HG03565 (cell line): ENCODE results near the gene NPAS2.

ENCODE experiments used
- ATAC-seq: cut with Tn5 transposase; IDR thresholded peaks from one replicate; pipeline ENCODE4 v1.9.1; 2021; ENCODE audit warnings: mild to moderate bottlenecking, moderate library complexity; ENCODE audit not compliant: unreplicated experiment

NPAS2 gene

DNA sequence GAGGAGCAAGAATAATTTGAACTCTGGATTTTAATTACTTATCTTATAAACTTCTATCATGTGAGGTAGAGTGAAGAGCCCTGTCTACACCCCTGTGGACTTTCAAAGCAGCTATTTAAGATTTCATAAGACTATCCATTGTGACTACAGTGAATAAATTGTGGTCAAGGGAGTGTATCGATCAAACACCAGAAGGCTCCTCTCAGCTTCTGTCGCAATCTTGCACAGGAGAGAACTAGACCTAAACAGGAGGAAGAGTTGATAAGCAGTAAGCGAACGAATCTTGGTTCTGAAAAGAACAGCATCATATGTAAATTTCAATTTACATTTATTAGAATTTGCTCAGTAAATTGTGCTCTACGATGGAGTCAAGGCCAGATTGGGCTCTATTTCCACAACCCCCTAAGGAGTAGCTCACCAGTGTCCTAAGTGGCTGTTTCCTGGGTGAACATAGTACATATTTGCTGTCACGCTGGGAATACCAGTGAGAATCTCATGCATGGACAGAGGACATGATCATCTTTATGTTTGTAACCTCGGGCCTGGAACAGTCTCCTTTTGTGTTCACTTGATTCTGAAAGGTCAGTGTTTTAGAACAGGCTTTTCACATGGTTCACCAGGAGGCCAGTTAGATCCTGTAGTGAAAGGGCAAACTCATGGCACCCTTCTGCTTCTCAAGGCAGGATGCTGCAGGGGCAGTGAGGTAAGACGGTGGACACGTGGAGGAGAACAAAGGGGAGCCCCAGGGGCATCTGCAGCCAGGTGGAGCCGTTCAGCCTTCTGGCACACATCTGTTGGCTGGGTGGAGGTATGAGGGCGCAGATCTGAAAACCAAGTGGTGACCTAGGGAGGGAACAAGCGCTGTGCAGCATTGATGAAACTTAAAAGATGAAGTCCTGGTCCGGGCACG lies 33.3 kb downstream of the NPAS2 start:
- ATAC-seq, result no peak

DNA sequence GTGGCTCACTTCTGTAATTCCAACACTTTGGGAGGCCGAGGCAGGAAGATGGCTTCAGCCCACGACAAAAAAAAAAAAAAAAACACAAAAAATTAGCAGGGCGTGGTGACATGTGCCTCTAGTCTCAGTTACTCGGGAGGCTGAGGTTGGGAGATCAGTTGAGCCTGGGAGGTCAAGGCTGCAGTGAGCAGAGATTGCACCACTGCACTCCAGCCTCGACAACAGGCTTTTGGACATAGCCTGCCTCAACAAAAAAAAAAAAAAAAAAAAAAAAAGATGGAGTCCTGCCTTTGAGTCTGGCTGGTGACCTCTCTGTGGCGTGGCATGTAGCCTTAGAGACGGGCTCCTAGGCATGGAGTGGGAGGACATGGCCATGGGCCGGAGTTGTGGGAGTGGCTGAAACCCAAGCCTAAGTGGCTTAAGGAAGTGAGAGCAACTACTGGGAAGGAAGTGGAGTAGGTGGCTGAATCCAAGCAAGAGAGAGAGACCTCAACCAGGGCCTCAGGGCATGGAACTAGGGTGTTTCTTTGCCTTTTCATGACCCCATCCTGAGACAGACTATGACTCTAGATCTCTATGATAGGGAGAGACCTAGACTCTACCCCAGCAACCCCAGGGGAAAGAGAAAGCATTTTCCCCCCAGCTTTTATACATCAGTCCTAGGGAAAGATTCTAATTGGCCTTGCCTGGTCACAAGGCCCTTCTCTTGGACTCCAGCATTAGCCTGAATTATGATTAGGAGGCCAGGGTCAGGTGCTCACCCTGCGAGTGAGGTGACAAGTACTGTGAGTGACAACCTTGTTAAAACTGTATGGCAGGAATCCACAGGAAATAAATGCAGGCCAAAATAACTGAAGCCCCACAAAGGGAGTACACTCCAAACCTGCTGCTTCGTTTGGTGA lies 34.2 kb downstream of the NPAS2 start:
- ATAC-seq, result no peak

DNA sequence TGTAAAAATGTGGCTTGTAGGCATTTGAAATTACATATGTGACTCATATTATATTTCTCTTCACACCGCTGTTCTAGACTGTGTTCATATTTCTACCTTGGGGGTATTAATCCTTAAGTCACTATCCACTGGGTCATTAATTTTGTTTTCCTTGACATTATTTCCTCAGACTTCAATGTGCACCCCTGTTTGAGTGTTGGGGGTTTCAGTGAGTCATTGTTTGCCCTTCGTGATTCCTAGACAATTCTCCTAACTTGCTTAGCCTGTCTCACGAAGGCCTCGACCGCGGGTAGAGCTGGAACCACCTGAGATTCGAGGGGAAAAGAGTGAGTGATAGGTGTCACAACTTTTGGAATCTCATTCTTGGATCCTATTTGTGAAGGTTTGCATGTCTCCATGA lies 35.1 kb downstream of the NPAS2 start:
- ATAC-seq, result no peak

DNA sequence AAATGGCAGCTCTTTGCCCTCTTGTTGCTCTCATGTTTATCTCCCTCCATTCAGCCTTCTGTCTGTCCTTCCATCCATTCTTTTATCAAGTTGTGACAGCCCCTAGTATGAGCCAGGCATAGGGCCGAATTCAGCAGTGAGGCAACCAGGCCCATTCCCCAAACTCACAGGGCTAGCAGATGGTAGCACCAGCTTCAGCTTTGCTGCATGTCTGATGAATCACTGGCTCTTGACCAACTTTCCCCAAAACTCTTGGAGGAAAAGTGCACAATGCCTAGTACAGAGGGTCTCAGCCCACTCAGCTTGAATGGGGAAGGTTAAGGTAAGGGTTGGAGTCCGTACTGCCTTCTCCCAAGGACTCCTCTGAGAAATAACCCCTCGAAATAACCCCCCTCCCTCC lies 35.7 kb downstream of the NPAS2 start:
- no peak for ATAC-seq

DNA sequence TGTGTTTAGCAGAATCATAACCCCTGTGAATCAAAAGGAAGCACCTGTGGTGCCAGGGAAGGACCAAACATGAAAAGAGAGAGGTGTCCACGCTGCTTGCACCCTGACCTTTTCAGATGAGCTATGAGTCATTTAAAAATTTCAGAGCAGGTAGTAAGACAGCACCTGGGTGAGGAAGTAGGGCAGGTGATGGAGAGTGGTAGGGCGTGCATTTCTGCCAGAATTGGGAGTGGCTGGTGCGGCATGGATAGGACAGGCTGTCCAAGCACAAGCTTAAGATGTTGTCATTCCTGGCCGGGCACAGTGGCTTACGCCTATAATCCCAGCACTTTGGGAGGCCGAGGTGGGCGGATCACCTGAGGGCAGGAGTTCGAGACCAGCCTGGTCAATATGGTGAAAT lies 36.8 kb downstream of the NPAS2 start:
- no peak for ATAC-seq

DNA sequence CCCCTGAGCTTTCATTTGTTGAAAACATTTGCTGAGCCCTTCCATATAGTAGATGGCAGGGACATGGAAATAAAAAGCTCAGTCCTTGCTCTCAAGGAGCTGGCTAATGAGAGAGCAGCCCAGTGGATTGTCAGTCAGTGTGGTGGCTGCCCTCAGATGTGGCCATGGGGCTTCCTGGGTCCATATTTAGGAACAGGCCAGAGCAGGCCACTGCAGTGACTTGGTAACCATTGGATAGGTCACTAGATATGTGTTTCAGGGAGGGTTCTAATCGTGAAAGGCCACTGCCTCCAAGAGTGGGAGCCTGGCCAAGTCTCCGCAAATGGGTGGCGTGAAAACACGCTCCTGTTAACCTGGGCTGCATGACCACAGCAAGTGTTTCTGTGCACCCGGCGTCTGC lies 37.4 kb downstream of the NPAS2 start:
- no peak for ATAC-seq

DNA sequence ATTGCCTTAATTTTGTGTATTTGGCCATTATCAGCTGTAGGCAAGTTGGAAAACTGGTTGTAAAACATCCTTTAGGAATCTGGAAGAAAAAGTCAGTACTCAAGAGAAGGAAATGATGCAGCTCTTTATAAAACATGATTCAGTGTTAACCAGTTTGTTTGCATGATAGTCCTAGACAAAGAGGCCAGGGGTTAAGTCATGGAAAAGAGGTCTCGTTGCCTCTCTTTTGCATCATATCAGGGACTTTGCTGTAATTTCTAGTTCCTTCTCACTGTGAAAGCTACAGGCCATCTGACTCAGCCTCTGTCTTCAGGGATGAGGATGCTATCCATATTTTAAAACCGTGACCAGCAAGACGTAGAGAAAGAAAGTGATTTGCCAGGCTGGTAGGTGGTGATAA lies 38.0 kb downstream of the NPAS2 start:
- no peak for ATAC-seq

DNA sequence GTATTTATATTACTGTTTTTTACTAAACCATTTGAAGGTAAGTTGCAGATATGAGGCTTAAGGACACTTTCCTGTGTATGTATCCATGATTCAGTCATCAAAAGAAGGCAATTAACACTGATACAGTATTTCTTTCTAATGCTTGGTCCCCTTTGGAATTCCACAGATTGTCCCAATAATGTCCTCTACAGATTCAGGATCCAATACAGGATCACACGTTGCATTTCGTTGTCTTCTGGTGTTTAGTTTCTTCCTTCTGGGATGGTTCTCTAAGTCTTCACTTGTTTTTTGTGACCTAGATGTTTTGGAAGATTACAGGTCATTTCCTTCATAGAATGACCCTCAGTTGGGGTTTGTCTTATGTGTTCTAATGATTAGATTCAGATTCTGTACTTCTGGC lies 40.0 kb downstream of the NPAS2 start:
- no peak for ATAC-seq

DNA sequence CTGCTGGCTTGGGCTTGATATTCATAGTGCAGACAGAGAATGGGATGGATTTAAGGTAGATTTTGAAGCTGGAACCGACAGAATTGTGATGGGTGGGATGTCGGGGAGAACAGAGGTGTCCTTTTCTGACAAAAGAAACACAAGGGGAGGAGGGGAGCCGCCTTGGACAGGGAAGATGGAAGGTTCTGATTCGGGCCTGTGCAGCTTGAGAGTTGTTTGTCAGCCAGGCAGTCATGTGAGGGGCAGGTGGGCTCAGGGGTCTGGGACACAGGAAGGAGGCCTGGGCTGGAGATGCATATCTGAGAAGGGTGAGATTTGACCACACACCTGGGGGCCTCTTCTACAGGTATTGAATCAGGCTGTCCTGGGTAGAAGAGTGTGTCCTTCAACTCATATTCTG lies 41.4 kb downstream of the NPAS2 start:
- ATAC-seq, result no peak

DNA sequence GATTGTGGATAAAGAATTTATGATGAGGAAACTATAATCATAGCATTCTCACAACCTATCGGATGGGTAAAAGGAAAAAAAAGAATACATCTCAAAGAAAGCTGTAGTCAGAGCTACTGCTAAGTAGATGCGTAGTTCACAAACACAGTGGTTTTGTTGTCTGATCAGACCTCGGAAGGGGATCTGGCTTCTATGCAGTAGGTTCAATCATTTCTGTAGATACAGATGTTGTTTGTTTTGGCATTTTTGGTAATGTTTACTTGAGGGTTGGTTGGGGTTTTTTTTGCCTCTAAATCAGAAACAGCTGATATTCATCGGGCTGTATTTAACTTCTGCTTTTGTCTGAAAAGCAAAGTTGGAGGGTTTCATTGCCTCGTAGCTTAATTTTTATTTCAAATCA lies 42.1 kb downstream of the NPAS2 start:
- no peak for ATAC-seq

DNA sequence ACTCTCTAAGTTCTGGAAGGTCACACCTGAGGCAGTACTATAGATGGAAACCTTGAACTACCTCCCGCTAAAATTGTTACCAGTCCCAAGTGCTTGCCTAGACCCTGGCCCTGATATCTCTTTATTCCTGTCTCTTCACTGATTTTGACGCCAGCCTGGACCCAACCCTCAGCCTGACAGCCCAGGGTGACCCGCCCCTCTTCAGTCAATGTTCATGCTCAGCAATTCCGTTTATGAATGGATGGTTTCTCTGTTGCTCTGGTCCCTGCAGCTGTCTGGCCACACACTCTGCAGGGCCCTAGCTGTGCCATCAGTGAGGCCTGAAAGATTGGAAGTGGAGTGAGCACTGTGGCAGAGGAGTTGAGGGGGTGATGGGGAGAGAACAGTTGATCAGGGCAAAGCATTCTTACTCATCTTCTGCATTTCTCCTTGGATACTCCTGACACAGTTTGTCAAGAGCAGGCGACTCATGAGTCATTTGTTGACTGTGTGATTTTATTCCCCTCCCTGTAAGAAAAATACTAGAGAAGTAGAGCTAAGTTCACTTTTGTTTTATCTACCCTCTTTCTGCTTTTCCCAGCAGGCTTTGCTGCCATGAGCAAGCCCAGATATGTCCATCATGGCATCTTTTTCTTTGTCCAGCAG lies 46.0 kb downstream of the NPAS2 start:
- no peak for ATAC-seq

DNA sequence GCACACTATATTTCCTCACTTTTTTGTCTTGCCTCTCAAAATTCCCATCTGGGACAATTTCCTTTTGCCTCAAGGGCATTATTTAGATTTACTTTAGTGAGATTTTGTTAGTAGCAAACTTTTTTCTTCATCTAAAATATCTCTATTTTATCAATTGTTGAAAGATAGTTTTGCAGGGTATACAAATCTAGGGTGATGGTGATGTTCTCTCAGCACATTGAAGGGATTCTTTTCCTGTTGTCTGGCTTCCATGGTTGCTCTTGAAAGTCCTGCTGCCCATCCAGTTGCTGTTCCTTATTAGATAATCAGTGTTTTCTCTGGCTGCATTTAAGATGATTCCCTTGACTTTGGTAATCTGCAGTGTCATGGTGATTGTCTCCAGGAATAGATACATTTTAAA lies 48.1 kb downstream of the NPAS2 start:
- no peak for ATAC-seq

DNA sequence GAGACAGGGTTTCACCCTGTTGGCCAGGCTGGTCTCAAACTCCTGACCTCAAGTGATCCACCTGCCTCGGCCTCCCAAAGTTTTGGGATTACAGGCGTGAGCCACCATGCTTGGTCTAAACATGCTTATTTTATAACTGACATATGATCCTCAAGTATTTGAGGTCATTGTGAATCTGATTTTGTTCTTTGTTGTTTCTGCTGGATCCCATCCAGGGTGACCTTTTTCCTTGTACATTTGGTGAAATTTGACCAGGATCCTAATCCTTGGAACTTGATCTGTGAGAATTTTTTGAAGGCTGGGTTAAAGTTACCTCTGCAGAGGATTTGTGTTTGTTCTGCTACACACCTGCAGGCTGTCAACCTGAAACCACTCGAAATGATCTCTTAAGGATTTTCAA lies 49.2 kb downstream of the NPAS2 start:
- ATAC-seq, result no peak

DNA sequence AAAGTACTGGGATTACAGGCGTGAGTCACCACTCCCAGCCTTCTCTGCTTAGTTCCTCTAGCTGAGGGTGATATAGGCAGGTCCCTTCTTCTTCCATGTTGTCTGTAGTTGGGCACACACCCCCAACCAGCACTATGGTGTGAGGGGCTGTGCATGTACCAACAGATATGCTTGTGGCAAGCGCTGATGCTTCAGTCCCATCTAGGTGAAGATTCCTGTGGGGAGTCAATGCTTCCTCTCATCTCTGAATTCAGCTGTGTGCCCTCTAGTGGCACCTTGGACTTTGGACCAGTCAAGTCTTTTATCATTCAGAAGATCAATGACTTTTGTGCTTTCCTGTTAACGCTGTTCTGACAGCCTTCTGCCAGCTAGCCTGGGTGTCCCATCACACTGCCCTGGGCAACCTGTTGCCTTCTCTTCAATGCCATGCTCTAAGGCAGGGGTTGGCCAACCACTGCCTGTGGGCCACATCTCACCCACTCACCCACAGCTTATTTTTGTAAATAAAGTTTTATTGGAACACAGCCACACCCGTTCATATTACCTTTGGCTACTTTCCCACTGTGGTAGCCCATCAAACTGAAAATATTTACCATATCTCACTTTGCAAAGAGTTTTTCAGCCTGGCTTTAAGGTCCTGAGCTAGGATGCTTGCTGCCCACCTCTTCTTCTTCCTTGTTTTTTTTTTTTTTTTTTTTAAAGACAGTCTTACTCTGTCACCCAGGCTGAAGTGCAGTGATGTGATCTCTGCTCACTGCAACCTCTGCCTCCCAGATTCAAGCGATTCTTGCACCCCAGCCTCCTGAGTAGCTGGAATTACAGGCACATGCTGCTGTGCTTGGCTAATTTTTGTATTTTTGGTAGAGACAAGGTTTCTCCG lies 51.0 kb downstream of the NPAS2 start:
- ATAC-seq, result no peak

DNA sequence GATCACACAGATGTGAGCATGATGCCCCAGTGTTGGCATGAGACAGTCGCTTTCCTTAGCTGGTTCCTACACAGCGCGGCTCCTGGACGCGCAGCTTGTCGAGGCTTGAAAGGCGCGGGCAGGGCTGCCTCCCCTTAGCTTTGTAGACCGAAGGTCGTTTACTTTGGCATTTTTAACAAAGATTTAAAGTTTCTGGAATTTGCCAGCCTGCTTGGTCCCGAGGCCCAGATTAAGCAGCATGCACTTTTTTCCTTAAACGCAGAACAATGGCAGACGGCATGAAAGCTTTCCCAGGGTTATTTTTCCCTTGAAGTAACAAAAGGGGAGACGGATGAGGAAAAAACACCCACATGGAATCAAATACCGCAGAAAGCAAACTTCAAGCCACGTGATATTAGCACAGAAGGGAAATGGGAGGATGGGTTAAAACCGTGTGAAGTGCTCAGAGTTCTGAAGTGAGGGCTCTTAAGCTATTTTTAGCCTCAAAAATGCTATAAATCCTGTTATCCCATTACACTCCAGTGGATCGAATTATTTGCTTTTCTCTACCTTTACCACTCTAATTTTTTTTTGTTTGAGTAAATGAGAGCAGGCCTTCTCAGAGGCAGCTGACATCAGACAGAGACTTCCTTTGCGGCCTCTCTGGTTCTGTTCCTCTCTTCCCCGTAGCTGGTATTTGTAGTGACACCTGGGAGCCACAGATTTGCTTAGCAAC lies 55.7 kb downstream of the NPAS2 start:
- ATAC-seq, result no peak

DNA sequence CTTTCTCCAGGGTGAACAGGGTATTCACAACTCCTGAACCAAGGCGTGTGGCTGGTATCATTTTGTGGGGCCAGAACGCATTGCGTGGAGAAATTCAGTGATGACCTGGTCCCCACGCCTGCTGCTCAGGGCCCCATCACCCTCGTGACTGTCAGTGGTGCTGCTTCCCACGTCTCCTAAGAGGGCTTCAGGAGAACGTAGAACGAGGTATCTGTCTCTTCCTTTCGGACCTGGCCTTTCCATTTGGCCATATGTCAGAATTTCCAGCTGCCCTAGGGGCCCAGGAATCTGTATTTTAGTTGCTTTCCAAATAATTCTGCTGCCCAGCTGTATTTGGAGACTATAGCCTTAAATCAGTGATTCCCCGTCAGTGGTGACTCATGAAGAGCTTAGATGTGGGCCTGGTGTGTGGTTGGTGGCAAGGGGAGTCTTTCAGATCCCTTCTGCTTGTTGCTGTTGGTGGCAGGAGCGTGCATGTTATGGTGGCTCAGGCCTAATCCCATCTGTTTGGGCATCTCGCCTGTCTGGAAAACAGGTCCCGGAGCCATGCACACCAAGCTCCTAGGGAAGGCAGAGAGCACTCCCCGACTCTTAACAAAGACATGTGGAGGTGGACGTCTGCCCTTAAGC lies 56.4 kb downstream of the NPAS2 start:
- ATAC-seq, result no peak

DNA sequence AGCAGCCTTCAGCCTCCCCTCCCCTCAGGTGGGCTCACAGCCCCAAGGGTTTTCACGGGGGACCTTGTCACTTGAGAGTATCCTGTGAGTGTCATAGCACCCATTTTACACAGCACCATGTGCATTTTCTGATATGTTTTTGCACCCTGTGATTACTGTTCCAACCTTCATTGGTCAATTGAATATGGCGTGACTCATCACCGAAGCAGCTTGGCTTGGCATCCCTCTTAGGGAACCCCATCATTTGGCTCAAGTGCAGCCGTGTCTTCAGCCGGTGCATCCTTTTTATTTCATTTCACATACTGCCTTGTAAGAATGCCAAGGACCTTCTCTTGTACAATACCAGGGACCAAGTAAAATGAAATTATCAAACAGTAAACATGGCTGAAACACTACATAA lies 57.6 kb downstream of the NPAS2 start:
- ATAC-seq, result no peak

DNA sequence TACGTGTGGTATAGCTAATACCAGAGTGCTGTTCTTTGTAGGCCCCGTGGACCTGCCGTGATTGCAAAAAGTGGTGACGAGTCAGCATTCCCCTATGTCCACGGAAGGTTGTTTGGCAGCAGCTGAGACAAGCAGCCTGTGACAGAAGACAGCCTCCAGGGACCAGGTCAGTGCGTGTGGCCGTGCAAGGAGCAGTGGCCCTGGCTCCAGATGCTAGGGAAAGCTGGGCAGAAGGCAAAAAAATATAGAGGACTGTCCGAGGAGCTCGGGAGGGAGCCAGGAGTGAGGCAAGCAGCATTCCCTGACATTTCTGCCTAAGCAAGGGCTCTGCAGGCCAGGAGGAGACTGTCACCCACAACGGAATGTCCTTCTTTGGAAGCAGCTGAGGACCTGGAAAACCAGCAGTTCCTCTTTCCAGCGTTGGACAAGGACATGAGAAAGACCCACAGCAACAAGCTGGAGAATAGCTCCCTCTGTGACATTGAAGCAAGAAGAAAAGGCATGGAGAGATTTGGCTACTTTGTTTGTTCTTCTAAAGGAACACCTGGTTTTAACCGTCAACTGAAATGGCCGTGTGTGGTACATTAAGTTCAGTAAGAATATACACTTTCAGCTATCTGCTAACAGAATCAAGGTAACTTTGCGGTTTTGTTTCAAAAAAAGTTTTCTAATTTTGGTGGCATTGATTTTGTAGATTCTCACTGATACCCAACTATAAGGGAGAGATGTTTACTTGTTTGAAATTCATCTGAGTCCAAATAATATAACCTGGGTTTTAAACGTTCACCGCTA lies 58.3 kb downstream of the NPAS2 start:
- ATAC-seq, result no peak

DNA sequence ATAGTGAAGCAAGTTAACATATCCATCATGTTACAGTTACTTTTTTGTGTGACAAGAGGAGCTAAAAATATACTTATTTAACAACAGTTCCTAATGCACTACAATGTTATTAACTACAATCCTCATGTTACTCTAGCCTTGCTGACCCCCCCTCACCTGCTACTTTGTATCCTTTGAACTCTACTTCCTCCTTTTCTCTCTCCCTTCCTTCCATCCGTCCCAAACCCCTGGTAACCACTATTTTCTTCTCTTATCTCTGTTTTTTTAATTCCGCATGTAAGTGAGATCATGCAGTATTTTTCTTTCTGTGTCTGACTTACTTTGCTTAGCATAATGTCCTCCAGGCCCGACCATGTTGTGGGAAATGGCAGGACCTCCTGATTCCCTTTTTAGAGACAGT lies 59.4 kb downstream of the NPAS2 start:
- no peak for ATAC-seq
